Measurements from ENCODE around the gene LPCAT4.

DNA sequence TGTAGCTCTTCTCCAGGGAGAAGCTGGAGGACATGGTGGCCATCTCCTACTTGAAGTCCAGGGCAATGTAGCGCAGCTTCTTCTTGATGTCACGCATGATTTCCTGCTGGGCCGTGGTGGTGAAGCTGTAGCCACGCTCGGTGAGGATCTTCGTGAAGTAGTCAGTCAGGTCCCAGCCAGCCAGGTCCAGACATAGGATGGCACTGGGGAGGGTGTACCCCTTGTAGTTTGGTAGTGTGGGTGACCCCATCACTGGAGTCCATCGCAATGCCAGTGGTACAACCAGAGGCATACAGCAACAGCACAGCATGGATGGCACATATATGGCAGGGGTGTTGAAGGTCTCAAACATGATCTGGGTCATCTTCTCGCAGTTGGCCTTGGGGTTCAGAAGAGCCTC is 7.0 kb upstream of the LPCAT4 start:
- TF ChIP-seq, protein P1, sequence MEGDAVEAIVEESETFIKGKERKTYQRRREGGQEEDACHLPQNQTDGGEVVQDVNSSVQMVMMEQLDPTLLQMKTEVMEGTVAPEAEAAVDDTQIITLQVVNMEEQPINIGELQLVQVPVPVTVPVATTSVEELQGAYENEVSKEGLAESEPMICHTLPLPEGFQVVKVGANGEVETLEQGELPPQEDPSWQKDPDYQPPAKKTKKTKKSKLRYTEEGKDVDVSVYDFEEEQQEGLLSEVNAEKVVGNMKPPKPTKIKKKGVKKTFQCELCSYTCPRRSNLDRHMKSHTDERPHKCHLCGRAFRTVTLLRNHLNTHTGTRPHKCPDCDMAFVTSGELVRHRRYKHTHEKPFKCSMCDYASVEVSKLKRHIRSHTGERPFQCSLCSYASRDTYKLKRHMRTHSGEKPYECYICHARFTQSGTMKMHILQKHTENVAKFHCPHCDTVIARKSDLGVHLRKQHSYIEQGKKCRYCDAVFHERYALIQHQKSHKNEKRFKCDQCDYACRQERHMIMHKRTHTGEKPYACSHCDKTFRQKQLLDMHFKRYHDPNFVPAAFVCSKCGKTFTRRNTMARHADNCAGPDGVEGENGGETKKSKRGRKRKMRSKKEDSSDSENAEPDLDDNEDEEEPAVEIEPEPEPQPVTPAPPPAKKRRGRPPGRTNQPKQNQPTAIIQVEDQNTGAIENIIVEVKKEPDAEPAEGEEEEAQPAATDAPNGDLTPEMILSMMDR (IDR thresholded peaks at IDR 0.05; ENCODE audit: insufficient read depth, low read length, poor library complexity, severe bottlenecking): no peak
- no peak for TF ChIP-seq EZH2phosphoT487 (conservative IDR thresholded peaks at IDR 0.05; ENCODE audit: low read length)

Data from SU-DHL-6 (cell line).